ENCODE data around the gene BEGAIN. TPM values are rescaled to one million over a fixed set of nuclear protein-coding genes. Genes with fewer than 3 reads are reported as not detected.

Gene BEGAIN
- total RNA-seq, 2 experiments from 2014 or later = 5.9 to 6.6 TPM

DNA sequence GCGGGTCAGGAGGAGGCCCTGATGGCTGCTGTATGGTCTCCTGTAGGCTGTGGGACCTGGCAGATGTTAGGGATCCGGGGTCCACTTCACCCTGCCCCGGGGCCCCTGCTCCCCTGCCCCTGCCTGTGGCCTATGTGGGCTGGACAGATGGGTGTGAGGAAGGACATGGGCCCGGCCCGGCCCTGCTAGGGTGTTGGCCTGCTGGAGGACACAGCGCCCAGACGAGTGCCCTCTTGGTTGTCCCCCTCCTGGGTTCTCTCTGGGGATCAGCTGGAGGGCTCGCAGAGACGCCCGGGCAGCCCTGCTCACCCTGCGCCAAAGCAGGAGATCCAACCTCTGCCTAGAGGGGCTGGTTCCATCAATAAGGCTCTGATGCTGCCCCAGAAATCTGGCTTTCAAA lies 36.2 kb downstream of the BEGAIN start:
- H3K4me3 Mint-ChIP-seq = no peak overlapping the region
- no peak overlapping the region for H3K27ac Mint-ChIP-seq
- no peaks in the 10 kb centered on the region for H3K9me3 Mint-ChIP-seq
- H3K4me1 Mint-ChIP-seq = peaks cover 23% of the 10 kb centered on the region
- DNase-seq = no peak
- no peaks in the 10 kb centered on the region for H3K36me3 Mint-ChIP-seq
- no peaks in the 10 kb centered on the region for H3K27me3 Mint-ChIP-seq

DNA sequence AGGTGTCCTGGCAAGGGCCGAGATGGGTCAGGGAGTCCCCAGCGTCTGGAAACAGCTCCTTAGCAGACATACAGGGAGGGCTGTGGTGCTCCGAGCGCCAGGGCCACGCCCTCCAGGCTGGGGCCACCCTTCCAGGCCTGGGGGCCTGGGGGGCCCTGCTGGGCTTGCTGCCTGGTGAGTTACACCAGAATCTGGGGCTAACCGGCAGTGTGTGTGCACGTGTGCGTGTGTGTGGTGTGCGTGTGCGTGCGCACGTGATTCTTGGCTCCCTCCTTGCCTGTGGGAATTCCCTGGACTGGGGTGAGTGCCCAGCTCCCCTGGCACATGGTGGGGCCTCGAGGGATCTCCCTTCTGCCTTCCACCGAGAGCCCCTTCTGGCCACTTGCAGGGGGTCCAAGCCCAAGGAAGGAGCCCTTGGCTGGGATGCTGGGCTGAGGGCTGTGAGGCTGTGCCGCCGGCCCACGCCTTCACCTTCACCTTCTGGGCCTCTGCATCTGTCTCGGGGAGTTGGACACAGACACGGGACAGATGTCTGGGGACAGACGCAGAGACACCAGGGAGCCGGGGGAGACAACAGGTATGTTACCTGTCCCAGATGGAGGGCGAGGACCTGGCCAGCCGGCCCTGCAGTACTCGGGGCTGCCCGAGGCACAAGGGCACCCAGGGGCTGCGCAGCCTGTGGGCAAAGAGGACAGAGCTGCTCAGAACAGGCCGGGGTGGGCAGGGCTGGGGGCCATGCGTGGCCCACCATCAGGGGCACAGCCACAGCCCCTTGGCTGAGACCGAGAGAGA lies 37.2 kb downstream of the BEGAIN start:
- Mint-ChIP-seq H3K27me3 (no peaks in the 10 kb centered on the region), H3K27ac (no peak overlapping the region), H3K4me3 (no peak overlapping the region), H3K9me3 (no peaks in the 10 kb centered on the region), H3K36me3 (no peaks in the 10 kb centered on the region), H3K4me1 (peaks cover 26% of the 10 kb centered on the region)
- DNase-seq = no peak

DNA sequence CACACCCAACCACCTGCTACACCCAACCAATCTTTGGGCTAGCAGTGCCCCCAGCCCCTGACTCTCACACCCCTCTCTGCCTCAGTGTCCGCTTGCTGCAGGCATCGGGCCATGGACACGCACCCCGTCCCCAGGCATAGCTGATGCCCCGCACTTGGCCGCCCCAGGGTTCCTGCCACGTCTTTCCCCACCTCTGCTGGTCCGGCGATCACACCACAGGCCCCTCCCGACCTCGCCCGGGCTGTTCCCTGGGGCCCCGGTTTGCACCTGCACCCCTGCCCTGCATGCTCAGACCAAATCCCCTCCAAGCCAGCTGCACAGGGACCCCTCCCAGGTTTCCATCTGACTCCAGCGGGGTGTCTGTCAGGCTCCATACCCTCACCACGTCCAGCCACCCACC lies 38.3 kb downstream of the BEGAIN start:
- DNase-seq = no peak
- no peaks in the 10 kb centered on the region for H3K27me3 Mint-ChIP-seq
- H3K27ac Mint-ChIP-seq = no peak overlapping the region
- no peaks in the 10 kb centered on the region for H3K36me3 Mint-ChIP-seq
- no peaks in the 10 kb centered on the region for H3K9me3 Mint-ChIP-seq
- peaks cover 26% of the 10 kb centered on the region for H3K4me1 Mint-ChIP-seq
- H3K4me3 Mint-ChIP-seq = no peak overlapping the region

DNA sequence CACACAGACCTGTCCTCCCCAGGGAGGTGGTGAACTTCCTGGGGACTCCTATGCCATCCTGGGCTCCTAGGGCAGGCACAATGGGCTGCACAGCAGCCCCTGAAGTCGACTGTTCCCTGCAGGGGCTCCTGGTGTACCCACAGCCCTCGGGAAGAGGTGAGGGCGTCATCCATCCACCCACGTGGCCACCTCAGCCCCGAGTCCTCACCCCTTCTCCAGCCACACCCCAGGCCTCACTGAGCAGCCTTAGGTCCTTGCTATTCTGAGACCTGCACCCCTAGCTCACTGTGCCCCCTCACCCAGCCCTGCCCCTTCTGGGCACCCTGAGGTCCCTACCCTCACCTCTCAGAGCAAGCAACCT lies 38.9 kb downstream of the BEGAIN start:
- Mint-ChIP-seq H3K4me1 (peaks cover 26% of the 10 kb centered on the region), H3K27me3 (no peaks in the 10 kb centered on the region), H3K9me3 (no peaks in the 10 kb centered on the region), H3K36me3 (no peaks in the 10 kb centered on the region), H3K27ac (peak overlapping the region; percentile 52), H3K4me3 (peak overlapping the region; percentile 84)
- DNase-seq = no peak

DNA sequence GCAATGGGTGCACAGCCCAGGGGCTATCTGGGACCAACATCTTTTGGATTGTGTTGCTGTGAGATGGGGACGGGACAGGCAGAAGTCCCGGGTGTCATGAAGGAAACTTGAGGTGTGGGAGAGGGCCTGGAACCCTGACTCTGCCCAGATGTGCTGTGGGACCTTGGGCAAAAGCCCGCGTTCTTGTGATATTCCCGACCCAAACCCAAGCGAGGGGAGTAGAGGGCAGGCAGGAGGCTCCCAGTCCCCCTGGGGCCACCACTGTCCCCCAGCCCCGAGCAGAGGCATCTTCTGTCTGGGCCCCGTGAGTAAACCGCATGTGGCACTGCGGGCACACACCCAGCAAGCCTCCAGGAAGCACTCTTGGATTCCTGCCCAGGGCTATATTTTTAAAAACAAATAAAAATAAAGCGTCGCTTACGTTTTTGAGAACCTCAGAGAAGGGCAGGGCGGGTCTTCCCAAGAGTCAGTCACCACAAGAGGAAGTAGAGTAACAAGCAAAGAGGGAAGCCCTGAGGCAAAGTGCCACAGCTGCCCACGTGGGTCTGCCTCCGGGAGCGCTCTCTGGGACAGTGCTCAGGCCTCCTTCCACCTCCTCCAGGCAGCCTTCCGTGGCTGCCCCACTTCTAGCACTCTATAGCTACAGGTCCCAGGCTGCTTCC lies 39.5 kb downstream of the BEGAIN start:
- no peaks in the 10 kb centered on the region for H3K36me3 Mint-ChIP-seq
- no peaks in the 10 kb centered on the region for H3K9me3 Mint-ChIP-seq
- H3K4me1 Mint-ChIP-seq = peaks cover 26% of the 10 kb centered on the region
- peak overlapping the region; percentile 52 for H3K27ac Mint-ChIP-seq
- DNase-seq = peak; percentile 28
- peak overlapping the region; percentile 84 for H3K4me3 Mint-ChIP-seq
- H3K27me3 Mint-ChIP-seq = no peaks in the 10 kb centered on the region

DNA sequence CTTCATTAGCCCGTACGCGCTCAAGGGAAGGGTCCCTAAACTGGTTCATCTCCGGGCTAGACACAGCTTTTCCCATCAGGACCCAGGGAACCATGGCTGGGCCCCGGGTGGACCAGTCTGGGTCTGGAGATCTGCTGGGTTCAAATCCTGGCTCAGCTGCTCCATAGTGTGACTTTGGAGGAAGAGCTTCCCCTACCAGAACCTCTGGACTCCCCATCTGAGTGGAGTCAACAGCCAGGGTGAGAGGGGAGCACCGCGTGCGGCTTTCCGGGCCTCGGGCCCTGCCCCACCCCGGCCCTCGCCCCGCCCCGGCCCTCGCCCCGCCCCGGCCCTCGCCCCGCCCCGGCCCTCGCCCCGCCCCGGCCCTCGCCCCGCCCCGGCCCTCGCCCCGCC lies 41.2 kb downstream of the BEGAIN start:
- no peaks in the 10 kb centered on the region for H3K27me3 Mint-ChIP-seq
- peaks cover 26% of the 10 kb centered on the region for H3K4me1 Mint-ChIP-seq
- H3K4me3 Mint-ChIP-seq = no peak overlapping the region
- no peak overlapping the region for H3K27ac Mint-ChIP-seq
- peak; percentile 50 for DNase-seq
- no peaks in the 10 kb centered on the region for H3K9me3 Mint-ChIP-seq
- H3K36me3 Mint-ChIP-seq = no peaks in the 10 kb centered on the region

DNA sequence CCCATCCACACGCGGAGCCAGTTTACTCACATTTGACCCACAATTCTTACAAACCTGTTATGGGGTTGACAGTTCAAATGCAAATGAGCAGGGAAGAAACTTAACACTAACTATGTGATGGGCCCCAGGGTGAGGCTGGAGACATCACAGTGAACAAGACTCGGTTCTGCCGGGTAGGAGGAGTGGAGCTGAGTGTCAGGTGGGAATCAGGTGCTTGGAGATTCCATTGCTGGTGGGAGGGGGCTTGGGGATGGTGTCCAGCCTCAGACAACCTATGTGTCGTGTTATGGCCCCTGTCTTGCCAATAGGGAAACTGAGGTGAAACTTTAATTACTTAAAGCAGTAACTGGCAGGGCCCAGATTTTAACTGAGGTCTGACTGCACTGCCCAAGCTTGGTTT lies 41.9 kb downstream of the BEGAIN start:
- Mint-ChIP-seq H3K27ac (peak overlapping the region; percentile 13), H3K9me3 (no peaks in the 10 kb centered on the region), H3K4me3 (no peak overlapping the region), H3K27me3 (no peaks in the 10 kb centered on the region), H3K36me3 (no peaks in the 10 kb centered on the region), H3K4me1 (peaks cover 26% of the 10 kb centered on the region)
- no peak for DNase-seq

DNA sequence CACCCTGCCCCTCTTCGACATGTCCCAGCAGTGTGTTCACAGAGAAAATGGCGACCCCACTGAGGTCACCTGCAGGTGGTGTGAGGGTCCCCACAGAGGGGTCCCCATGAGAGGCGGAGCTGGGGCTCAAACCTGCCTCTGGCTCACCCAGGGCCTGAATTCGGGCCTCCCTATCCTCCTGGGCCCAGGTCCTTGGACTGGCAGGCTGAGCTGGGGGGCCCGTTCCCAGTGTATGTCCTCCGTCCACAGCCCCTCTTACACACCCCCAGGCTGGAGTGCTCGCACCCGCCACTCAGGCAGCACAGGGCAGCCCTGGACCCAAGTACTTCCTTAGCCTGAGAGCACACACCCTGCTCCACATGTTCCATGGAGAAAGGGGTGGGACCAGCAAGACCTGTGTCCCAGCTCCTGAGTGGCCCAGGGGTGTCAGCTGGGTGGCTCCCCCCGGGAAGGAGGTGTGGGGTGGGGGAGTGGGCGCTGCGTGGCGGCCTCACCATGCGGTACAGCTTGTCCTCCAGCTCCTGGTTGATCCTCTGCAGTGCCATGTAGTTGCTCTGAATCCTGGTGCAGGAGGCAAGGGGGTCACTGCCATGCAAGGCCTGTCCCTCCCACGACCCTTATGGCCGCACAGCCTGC lies 42.6 kb downstream of the BEGAIN start:
- Mint-ChIP-seq H3K36me3 (no peaks in the 10 kb centered on the region), H3K9me3 (no peaks in the 10 kb centered on the region), H3K27ac (no peak overlapping the region), H3K4me1 (peaks cover 26% of the 10 kb centered on the region), H3K27me3 (no peaks in the 10 kb centered on the region), H3K4me3 (no peak overlapping the region)
- DNase-seq = no peak

DNA sequence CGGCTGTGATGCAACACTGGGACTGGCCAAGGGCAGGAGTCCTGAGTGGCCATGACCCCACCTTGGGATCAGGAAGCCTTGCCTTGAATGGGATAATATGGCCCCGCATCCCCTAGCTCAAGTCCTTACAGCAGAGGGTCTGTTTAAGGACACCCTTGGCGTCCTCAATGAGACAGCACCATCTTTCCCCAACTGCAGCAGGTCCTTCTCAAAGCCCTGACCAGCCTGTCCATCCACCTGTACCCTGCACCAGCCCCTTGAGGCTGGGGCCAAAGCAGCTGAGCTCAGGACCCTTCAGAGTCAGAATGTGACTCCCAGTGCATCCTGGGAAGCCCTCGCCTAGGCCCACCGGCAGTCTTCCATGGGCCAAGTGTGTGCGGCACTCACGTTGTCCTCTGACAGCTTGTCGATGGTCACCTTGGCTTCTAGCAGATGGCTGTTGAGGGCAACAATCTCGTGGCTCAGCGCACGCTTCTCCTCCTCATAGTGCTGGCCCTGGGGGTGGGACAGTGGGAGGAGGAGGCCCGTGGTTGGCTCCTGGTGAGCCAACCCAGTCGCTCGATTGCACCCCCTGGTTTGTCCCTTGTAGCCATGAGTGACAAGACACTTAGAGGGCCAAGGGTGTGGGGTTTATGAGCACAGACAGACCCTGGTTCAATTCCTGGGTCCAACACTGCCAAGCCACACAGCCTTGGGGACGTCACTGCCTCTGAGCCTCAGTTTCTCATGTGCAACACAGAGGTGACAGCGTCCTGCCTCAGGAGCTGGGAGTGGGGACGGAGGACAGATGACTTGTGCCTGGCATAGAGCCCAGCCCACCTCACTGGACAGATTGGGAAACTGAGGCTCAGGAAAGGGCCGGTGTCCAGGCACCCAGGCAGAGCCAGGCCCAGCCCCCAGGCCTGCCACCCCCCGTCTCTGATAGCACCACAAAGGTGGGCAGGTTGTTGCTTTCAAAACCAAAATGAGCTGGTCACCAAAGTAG lies 43.5 kb downstream of the BEGAIN start:
- no peak for DNase-seq
- Mint-ChIP-seq H3K27ac (no peak overlapping the region), H3K4me3 (no peak overlapping the region), H3K27me3 (no peaks in the 10 kb centered on the region), H3K9me3 (no peaks in the 10 kb centered on the region), H3K36me3 (no peaks in the 10 kb centered on the region), H3K4me1 (peaks cover 24% of the 10 kb centered on the region)

DNA sequence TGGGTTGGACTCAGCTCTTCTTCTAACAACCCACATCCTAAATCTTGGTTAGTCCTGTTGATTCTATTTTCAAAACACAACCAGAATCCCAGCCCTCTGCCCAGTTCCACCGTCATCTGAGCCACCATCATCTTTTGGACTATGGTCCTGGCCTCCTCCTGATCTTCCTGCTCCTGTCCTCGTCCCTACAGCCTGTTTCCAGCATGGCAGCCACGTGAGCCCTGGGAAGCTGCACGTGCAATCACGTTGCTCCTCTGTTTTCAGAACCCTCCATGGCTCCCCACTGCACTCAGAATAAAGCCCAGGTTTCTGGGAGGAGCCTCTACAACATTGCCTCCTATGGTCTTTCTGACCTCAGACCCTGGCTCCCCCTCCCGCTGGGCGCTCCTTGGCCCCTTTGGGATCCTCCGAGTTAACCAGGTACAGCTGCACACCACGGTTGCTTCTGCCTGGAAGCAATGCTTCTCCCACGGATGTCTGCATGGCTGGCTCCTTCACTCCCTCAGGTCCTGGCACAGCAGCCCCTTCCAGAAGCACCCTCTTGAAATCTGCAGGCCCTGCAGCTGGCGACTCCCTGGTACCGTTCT lies 44.5 kb downstream of the BEGAIN start:
- Mint-ChIP-seq H3K27me3 (no peaks in the 10 kb centered on the region), H3K36me3 (no peaks in the 10 kb centered on the region), H3K27ac (no peak overlapping the region), H3K9me3 (no peaks in the 10 kb centered on the region), H3K4me3 (no peak overlapping the region), H3K4me1 (peaks cover 16% of the 10 kb centered on the region)
- DNase-seq = no peak

DNA sequence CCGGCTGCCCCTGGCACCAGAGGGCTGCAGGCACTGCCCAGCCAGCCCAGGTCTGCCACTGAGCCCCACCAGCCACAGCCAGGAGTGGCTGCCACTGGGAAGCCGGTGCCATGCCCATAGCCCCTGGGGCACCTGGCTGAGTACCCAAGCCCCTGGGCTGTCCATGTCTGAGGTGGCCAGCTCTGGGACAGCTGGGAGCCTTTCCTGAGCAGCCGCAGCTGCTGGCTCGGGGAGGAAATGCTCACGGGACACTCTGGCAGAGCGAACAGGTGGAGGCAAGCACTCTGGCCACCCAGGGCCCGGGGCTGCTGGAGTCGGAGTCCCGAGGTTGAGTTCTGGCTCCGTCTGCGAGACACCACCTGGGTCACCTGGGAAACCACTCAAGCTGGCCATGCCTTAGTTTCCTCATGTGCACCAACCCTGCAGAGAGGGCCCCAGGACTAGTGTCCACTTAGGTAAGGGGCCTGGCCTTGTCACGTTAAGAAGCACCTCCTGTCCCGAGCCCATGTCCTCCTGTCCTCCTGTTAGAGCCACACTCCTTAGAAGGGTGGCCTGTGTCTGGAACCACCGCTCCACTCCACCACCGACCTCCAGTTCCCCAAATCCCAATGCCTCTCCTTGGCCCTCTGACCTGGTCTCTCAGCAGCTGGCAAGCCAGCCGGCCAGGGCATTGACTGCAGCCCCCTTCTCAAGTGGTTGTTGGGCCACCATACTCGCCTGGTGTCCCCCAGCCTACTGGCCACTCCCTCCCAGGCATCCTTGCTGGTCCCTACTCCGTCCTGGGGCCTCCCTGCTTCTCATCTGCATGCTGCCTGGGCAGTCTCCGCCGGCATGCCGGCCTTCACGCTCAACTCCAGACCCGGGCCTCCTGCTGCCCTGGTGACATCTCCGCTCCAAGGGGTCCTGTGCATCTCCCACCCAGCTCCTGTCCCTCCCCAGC lies 45.3 kb downstream of the BEGAIN start:
- no peak for DNase-seq
- Mint-ChIP-seq H3K27ac (no peak overlapping the region), H3K4me1 (peaks cover 8% of the 10 kb centered on the region)

DNA sequence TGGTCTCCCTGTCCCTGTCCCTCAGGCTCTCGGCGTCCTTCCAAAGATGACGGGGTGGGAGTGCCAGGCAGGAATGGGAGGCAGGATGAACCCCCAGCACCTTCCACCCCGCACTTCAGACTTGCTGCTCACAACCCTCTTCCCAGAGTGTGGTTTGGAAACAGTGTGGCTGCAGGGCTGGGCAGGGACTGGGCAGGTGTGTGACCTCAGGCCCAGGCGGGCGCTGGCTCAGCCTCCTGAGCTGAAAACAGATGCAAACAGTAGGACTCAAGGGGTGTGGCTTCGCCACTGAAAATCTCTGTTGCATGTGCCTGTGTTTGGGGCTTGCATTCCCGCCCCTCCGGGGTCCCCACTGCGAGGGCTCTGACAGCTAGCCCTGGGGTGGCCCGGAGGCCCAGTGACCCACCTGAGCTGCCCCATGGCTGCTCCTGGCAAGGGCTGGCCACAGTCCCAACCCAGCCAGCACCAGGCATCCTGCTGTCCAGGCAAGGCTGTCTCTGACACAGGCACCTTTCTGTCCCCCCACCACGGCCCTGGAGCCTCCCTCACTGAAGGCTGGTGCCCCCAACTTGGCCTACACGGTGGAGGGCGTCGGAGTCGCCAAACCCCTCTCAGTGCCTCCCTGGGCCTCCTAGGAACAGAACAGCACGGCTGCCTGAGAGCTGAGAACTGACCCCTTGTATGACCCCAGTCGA lies 46.1 kb downstream of the BEGAIN start:
- Mint-ChIP-seq H3K27me3 (no peaks in the 10 kb centered on the region), H3K27ac (no peak overlapping the region), H3K4me3 (no peak overlapping the region), H3K9me3 (no peaks in the 10 kb centered on the region), H3K4me1 (peaks cover 3% of the 10 kb centered on the region), H3K36me3 (no peaks in the 10 kb centered on the region)
- DNase-seq = no peak

More for the DNA sequence above, 45.3 kb downstream of the BEGAIN start:
- no peaks in the 10 kb centered on the region for H3K36me3 Mint-ChIP-seq
- no peak overlapping the region for H3K4me3 Mint-ChIP-seq
- H3K27me3 Mint-ChIP-seq = no peaks in the 10 kb centered on the region
- no peaks in the 10 kb centered on the region for H3K9me3 Mint-ChIP-seq

Data from activated naive CD8-positive, alpha-beta T cell treated with anti-CD3 and anti-CD28 coated beads for 36 hours (primary cell).